H7 (cell line): ENCODE results near the gene HPX. TPM values are rescaled to one million over a fixed set of nuclear protein-coding genes. Genes with fewer than 3 reads are reported as not detected.
A peak's percentile ranks its signal among the peaks of the same experiment; 100 is the strongest.

Experiments used
- DNase-seq: peaks from one replicate; pipeline ENCODE4 v3.0.0; 2012
- H3K27me3 ChIP-seq: 2 replicates; pipeline ENCODE4 v1.6.0; 2011; ENCODE audit warnings: mild to moderate bottlenecking, low read length; ENCODE audit not compliant: control insufficient read depth, insufficient read depth
- H3K36me3 ChIP-seq: replicated peaks from 2 replicates; pipeline ENCODE4 v1.5.1; 2011; ENCODE audit warnings: low read length; ENCODE audit not compliant: control insufficient read depth, insufficient read depth
- H3K4me3 ChIP-seq: 2 replicates; pipeline ENCODE4 v1.5.1; 2011; ENCODE audit warnings: low read depth, mild to moderate bottlenecking, control low read depth, low read length, moderate library complexity; ENCODE audit not compliant: insufficient read depth
- total RNA-seq: library from RNA; depleted of rRNA; stranded (reverse); fragments of >200 nt; shearing (Covaris generic); gene quantifications from 2 replicates; pipeline ENCODE4 v1.2.3, GENCODE V29; 2014

Gene HPX
- total RNA-seq, 1 experiment from 2014 or later = 3.2 TPM

- H3K4me3 ChIP-seq = peak overlapping the region; percentile 50; the same call in 1 of the 2 replicates
- peaks cover 5% of the 10 kb centered on the region for H3K27me3 ChIP-seq
- peak; percentile 60 for DNase-seq
- H3K36me3 ChIP-seq = peaks cover 23% of the 10 kb centered on the region
Observed at GRCh38 chr11:6474806-6475500, 34.2 kb upstream of the HPX start.

GRCh38 chr11:6474413-6474792 is 33.6 kb upstream of the HPX start:
- no peak for DNase-seq
- Histone ChIP-seq H3K36me3 (peaks cover 23% of the 10 kb centered on the region), H3K27me3 (peaks cover 5% of the 10 kb centered on the region), H3K4me3 (peak overlapping the region; percentile 50)

- Histone ChIP-seq H3K4me3 (peak within 1 kb of the TSS; percentile 79), H3K36me3 (peaks cover 19% of the 10 kb centered on the region), H3K27me3 (peaks cover 5% of the 10 kb centered on the region)
- peak; percentile 100 for DNase-seq
Observed at GRCh38 chr11:6473451-6474412, 32.9 kb upstream of the HPX start, which contains the start of gene TRIM3. TRIM3 (minus strand) TSS chr11:6473941; CDS start chr11:6465695, 8,246 bp downstream.

- DNase-seq = no peak
- Histone ChIP-seq H3K27me3 (peaks cover 5% of the 10 kb centered on the region), H3K4me3 (peak overlapping the region; percentile 79), H3K36me3 (peaks cover 11% of the 10 kb centered on the region)
Observed at GRCh38 chr11:6472934-6473333, 32.1 kb upstream of the HPX start.

GRCh38 chr11:6469599-6469998 is 28.8 kb upstream of the HPX start:
- Histone ChIP-seq H3K4me3 (no peak overlapping the region), H3K27me3 (peaks cover 5% of the 10 kb centered on the region), H3K36me3 (no peaks in the 10 kb centered on the region)
- no peak for DNase-seq

GRCh38 chr11:6468712-6469495 is 28.1 kb upstream of the HPX start:
- Histone ChIP-seq H3K4me3 (no peak overlapping the region), H3K27me3 (peaks cover 5% of the 10 kb centered on the region), H3K36me3 (no peaks in the 10 kb centered on the region)
- peak; percentile 98 for DNase-seq

GRCh38 chr11:6459099-6459450 is 18.3 kb upstream of the HPX start:
- H3K36me3 ChIP-seq = peaks cover 4% of the 10 kb centered on the region
- DNase-seq = no peak
- H3K27me3 ChIP-seq = no peaks in the 10 kb centered on the region
- no peak overlapping the region for H3K4me3 ChIP-seq

- Histone ChIP-seq H3K4me3 (no peak overlapping the region), H3K36me3 (peaks cover 4% of the 10 kb centered on the region), H3K27me3 (no peaks in the 10 kb centered on the region)
- DNase-seq = no peak
Observed at GRCh38 chr11:6458352-6459098, 17.7 kb upstream of the HPX start.

GRCh38 chr11:6457581-6458320 is 17.0 kb upstream of the HPX start:
- Histone ChIP-seq H3K27me3 (no peaks in the 10 kb centered on the region), H3K36me3 (peaks cover 4% of the 10 kb centered on the region), H3K4me3 (no peak overlapping the region)
- peak; percentile 35 for DNase-seq

GRCh38 chr11:6456361-6457073 is 15.7 kb upstream of the HPX start:
- Histone ChIP-seq H3K27me3 (no peaks in the 10 kb centered on the region), H3K4me3 (no peak overlapping the region), H3K36me3 (peaks cover 4% of the 10 kb centered on the region)
- DNase-seq = no peak

GRCh38 chr11:6455070-6455469 is 14.3 kb upstream of the HPX start:
- peaks cover 4% of the 10 kb centered on the region for H3K36me3 ChIP-seq
- H3K4me3 ChIP-seq = no peak overlapping the region
- H3K27me3 ChIP-seq = no peaks in the 10 kb centered on the region
- no peak for DNase-seq

- DNase-seq = no peak
- Histone ChIP-seq H3K36me3 (peaks cover 4% of the 10 kb centered on the region), H3K27me3 (no peaks in the 10 kb centered on the region), H3K4me3 (no peak overlapping the region)
Observed at GRCh38 chr11:6453152-6453551, 12.4 kb upstream of the HPX start.

GRCh38 chr11:6452219-6452618 is 11.4 kb upstream of the HPX start:
- no peak overlapping the region for H3K4me3 ChIP-seq
- no peaks in the 10 kb centered on the region for H3K27me3 ChIP-seq
- peaks cover 4% of the 10 kb centered on the region for H3K36me3 ChIP-seq
- no peak for DNase-seq
